Neural cell (in vitro differentiated cells): ENCODE results near the gene B4GALNT3.

Experiments
- EP300 ChIP-seq: fragments of 450-650 bp; conservative IDR thresholded peaks from 2 replicates; pipeline ENCODE4 v1.6.1; 2014; ENCODE audit warnings: antibody characterized with exemption, mild to moderate bottlenecking, moderate library complexity; ENCODE audit not compliant: poor library complexity, severe bottlenecking
- EZH2 ChIP-seq: fragments of 200-600, 300-800 bp; shearing (Covaris generic), sonication (generic); IDR thresholded peaks from 2 replicates; pipeline ENCODE4 v1.6.1; 2014; ENCODE audit warnings: antibody characterized with exemption, low read length, borderline replicate concordance, mild to moderate bottlenecking; ENCODE audit not compliant: insufficient read depth, poor library complexity, severe bottlenecking
- MXI1 ChIP-seq: fragments of 450-650 bp; conservative IDR thresholded peaks from 2 replicates; pipeline ENCODE4 v1.6.1; 2014; ENCODE audit warnings: antibody characterized with exemption, mild to moderate bottlenecking; ENCODE audit not compliant: poor library complexity, severe bottlenecking
- POLR2AphosphoS5 ChIP-seq: IDR thresholded peaks from 2 replicates; pipeline ENCODE4 v1.6.1; 2012
- RAD21 ChIP-seq: fragments of 450-650 bp; conservative IDR thresholded peaks from 2 replicates; pipeline ENCODE4 v1.6.1; 2014; ENCODE audit warnings: antibody characterized with exemption, mild to moderate bottlenecking, moderate library complexity
- SMC3 ChIP-seq: fragments of 450-650 bp; conservative IDR thresholded peaks from 2 replicates; pipeline ENCODE4 v1.6.1; 2014; ENCODE audit warnings: antibody characterized with exemption, mild to moderate bottlenecking, moderate library complexity; ENCODE audit not compliant: poor library complexity
- TAF1 ChIP-seq: IDR thresholded peaks from 2 replicates; pipeline ENCODE4 v1.6.1; 2012; ENCODE audit warnings: low read depth
- TF ChIP-seq, protein P1 (sequence below): fragments of 450-650 bp; IDR thresholded peaks from 2 replicates; pipeline ENCODE4 v1.5.1; 2014; ENCODE audit warnings: antibody characterized with exemption, mild to moderate bottlenecking, moderate library complexity; ENCODE audit not compliant: poor library complexity, severe bottlenecking
- TF ChIP-seq, protein P2 (sequence below): IDR thresholded peaks from 2 replicates; pipeline ENCODE4 v1.6.1; 2012; ENCODE audit warnings: borderline replicate concordance

DNA sequence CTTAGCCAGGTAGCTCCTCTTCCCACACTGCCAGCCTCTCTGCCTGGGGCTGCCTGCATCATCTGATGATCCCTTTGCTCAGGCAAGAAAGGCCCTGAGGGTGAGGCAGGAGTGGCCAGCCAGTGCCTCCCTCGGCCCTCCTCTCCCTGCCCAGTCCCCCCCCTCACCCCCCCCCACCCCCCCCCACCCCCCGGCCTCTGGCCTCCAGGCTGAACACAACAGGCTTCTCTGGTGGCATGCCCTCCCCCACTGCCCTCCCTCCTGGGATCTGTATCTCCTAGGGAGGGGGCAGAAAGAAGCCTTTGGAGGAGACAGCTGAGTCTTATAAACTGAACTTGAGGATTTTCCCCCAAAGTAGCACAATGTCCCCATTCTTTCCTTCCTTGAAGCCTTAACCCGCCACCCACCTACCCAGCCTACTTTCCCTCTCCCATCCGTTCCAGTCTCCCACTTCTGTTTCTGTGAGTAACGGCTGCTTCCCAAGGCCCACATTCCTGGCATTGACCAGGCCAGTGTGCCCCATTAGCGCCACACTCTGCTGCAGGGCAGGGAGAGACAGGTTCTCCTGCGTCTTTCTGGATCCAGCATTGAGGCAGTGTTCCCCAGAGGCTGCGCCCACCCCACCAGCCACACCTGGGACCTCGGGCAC, 82.1 kb downstream of the B4GALNT3 start:
- no peak for TF ChIP-seq POLR2AphosphoS5
- TF ChIP-seq, protein P1, sequence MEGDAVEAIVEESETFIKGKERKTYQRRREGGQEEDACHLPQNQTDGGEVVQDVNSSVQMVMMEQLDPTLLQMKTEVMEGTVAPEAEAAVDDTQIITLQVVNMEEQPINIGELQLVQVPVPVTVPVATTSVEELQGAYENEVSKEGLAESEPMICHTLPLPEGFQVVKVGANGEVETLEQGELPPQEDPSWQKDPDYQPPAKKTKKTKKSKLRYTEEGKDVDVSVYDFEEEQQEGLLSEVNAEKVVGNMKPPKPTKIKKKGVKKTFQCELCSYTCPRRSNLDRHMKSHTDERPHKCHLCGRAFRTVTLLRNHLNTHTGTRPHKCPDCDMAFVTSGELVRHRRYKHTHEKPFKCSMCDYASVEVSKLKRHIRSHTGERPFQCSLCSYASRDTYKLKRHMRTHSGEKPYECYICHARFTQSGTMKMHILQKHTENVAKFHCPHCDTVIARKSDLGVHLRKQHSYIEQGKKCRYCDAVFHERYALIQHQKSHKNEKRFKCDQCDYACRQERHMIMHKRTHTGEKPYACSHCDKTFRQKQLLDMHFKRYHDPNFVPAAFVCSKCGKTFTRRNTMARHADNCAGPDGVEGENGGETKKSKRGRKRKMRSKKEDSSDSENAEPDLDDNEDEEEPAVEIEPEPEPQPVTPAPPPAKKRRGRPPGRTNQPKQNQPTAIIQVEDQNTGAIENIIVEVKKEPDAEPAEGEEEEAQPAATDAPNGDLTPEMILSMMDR, result no peak
- TF ChIP-seq EZH2, result no peak
- TF ChIP-seq MXI1, result no peak
- TF ChIP-seq, protein P2, sequence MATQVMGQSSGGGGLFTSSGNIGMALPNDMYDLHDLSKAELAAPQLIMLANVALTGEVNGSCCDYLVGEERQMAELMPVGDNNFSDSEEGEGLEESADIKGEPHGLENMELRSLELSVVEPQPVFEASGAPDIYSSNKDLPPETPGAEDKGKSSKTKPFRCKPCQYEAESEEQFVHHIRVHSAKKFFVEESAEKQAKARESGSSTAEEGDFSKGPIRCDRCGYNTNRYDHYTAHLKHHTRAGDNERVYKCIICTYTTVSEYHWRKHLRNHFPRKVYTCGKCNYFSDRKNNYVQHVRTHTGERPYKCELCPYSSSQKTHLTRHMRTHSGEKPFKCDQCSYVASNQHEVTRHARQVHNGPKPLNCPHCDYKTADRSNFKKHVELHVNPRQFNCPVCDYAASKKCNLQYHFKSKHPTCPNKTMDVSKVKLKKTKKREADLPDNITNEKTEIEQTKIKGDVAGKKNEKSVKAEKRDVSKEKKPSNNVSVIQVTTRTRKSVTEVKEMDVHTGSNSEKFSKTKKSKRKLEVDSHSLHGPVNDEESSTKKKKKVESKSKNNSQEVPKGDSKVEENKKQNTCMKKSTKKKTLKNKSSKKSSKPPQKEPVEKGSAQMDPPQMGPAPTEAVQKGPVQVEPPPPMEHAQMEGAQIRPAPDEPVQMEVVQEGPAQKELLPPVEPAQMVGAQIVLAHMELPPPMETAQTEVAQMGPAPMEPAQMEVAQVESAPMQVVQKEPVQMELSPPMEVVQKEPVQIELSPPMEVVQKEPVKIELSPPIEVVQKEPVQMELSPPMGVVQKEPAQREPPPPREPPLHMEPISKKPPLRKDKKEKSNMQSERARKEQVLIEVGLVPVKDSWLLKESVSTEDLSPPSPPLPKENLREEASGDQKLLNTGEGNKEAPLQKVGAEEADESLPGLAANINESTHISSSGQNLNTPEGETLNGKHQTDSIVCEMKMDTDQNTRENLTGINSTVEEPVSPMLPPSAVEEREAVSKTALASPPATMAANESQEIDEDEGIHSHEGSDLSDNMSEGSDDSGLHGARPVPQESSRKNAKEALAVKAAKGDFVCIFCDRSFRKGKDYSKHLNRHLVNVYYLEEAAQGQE, result no peak
- TF ChIP-seq RAD21, result no peak
- TF ChIP-seq TAF1, result no peak
- no peak for TF ChIP-seq SMC3
- no peak for TF ChIP-seq EP300
